Esophagus muscularis mucosa (tissue), 3 donors: ENCODE data around the gene TMCO1.

Source experiments
- CTCF ChIP-seq, 3 experiments: fragments of 200-600 bp in 2 of 3; fragments of 450-650 bp in 1 of 3; sonication (generic) in 2 of 3; IDR thresholded peaks; one replicate each; pipeline ENCODE4 v1.5.1; 2017 to 2019; ENCODE audit warnings: antibody characterized with exemption in 3 of 3, mild to moderate bottlenecking in 2 of 3, moderate library complexity in 1 of 3
- POLR2A ChIP-seq: fragments of 450-650 bp; IDR thresholded peaks from one replicate; pipeline ENCODE4 v1.6.1; 2017; ENCODE audit warnings: antibody characterized with exemption, moderate library complexity, mild to moderate bottlenecking, low read depth
- POLR2AphosphoS5 ChIP-seq, 2 donors: sonication (generic); formaldehyde crosslinking; IDR thresholded peaks; one replicate each; pipeline ENCODE4 v1.6.1; 2017; ENCODE audit warnings: antibody characterized with exemption in 2 of 2

- TF ChIP-seq CTCF (IDR thresholded peaks at IDR 0.05), result no peak
- no peak for TF ChIP-seq POLR2AphosphoS5 (IDR thresholded peaks at IDR 0.05)
- TF ChIP-seq POLR2A, result no peak
These were observed 20.8 kb downstream of the TMCO1 start for GRCh38 chr1:165747632-165748447.
